ENCODE measurements around the gene POLR2L. TPM values are rescaled to one million over a fixed set of nuclear protein-coding genes. Genes with fewer than 3 reads are reported as not detected.

POLR2L gene
- total and polyA plus RNA-seq, 4 donors, result 57.5 to 152 (median 105) TPM

- Histone ChIP-seq H3K36me3 (ENCODE audit: control insufficient read depth in 1 of 2, insufficient read depth in 2 of 2, low read length in 1 of 2) (peaks cover 0 to 6% of the 10 kb centered on the region in 2 donors), H3K27ac (ENCODE audit: low read depth in 1 of 2, low read length in 2 of 2) (no peak overlapping the region), H3K4me1 (ENCODE audit: control insufficient read depth in 1 of 2, insufficient read depth in 2 of 2, low read length in 2 of 2) (no peaks in the 10 kb centered on the region), H3K9me3 (ENCODE audit: control insufficient read depth, low read length) (no peaks in the 10 kb centered on the region), H3K4me3 (ENCODE audit: low read length in 2 of 2) (no peak overlapping the region), H3K27me3 (ENCODE audit: control insufficient read depth in 1 of 2, insufficient read depth in 2 of 2, low read length in 1 of 2) (no peaks in the 10 kb centered on the region)
- 74 to 77% methylated on average over 21 of the region's 21 CpGs for WGBS, 2 donors
- DNase-seq, result no peak
- no peak for ATAC-seq (ENCODE audit: low FRiP score)
- intact Hi-C loops (cut with DNase I), result no loop called here
Measured at GRCh38 chr11:828506-829175, 13.7 kb downstream of the POLR2L start.

GRCh38 chr11:827897-828192 lies 14.5 kb downstream of the POLR2L start, which contains the start of gene CRACR2B:
CRACR2B (plus strand) TSS chr11:827919; CDS start chr11:828608, 689 bp downstream.
- Histone ChIP-seq H3K27ac (ENCODE audit: low read depth in 1 of 2, low read length in 2 of 2) (no peak within 1 kb of the TSS), H3K4me3 (ENCODE audit: low read length in 2 of 2) (no peak within 1 kb of the TSS), H3K27me3 (ENCODE audit: control insufficient read depth in 1 of 2, insufficient read depth in 2 of 2, low read length in 1 of 2) (no peaks in the 10 kb centered on the region), H3K4me1 (ENCODE audit: control insufficient read depth in 1 of 2, insufficient read depth in 2 of 2, low read length in 2 of 2) (no peaks in the 10 kb centered on the region), H3K9me3 (ENCODE audit: control insufficient read depth, low read length) (no peaks in the 10 kb centered on the region), H3K36me3 (ENCODE audit: control insufficient read depth in 1 of 2, insufficient read depth in 2 of 2, low read length in 1 of 2) (peaks cover 0 to 6% of the 10 kb centered on the region in 2 donors)
- WGBS, 2 donors, result 77 to 78% methylated on average over 5 of the region's 5 CpGs
- intact Hi-C loops (cut with DNase I), result no loop called here
- ATAC-seq (ENCODE audit: low FRiP score), result no peak
- DNase-seq, result no peak

GRCh38 chr11:827146-827896 lies 15.0 kb downstream of the POLR2L start:
- ATAC-seq (ENCODE audit: low FRiP score), result no peak
- H3K4me1 ChIP-seq (ENCODE audit: control insufficient read depth in 1 of 2, insufficient read depth in 2 of 2, low read length in 2 of 2), result no peaks in the 10 kb centered on the region
- whole genome bisulfite sequencing, 2 donors, result 10 to 12% methylated on average over 52 to 66 of the region's 66 CpGs
- H3K27ac ChIP-seq (ENCODE audit: low read depth in 1 of 2, low read length in 2 of 2), result no peak overlapping the region
- no peaks in the 10 kb centered on the region for H3K27me3 ChIP-seq (ENCODE audit: control insufficient read depth in 1 of 2, insufficient read depth in 2 of 2, low read length in 1 of 2)
- no peak for DNase-seq
- no peaks in the 10 kb centered on the region for H3K9me3 ChIP-seq (ENCODE audit: control insufficient read depth, low read length)
- no peak overlapping the region for H3K4me3 ChIP-seq (ENCODE audit: low read length in 2 of 2)
- peaks cover 0 to 6% of the 10 kb centered on the region in 2 donors for H3K36me3 ChIP-seq (ENCODE audit: control insufficient read depth in 1 of 2, insufficient read depth in 2 of 2, low read length in 1 of 2)
- intact Hi-C loops (cut with DNase I), result no loop called here

- no peak for ATAC-seq (ENCODE audit: low FRiP score)
Measured at GRCh38 chr11:826836-827145, 15.5 kb downstream of the POLR2L start.

GRCh38 chr11:826227-826621 lies 16.1 kb downstream of the POLR2L start:
- no peak for ATAC-seq (ENCODE audit: low FRiP score)
- Histone ChIP-seq H3K4me3 (ENCODE audit: low read length in 2 of 2) (no peak overlapping the region), H3K4me1 (ENCODE audit: control insufficient read depth in 1 of 2, insufficient read depth in 2 of 2, low read length in 2 of 2) (no peaks in the 10 kb centered on the region), H3K9me3 (ENCODE audit: control insufficient read depth, low read length) (no peaks in the 10 kb centered on the region), H3K36me3 (ENCODE audit: control insufficient read depth in 1 of 2, insufficient read depth in 2 of 2, low read length in 1 of 2) (peaks cover 0 to 6% of the 10 kb centered on the region in 2 donors), H3K27ac (ENCODE audit: low read depth in 1 of 2, low read length in 2 of 2) (no peak overlapping the region), H3K27me3 (ENCODE audit: control insufficient read depth in 1 of 2, insufficient read depth in 2 of 2, low read length in 1 of 2) (no peaks in the 10 kb centered on the region)
- intact Hi-C loops (cut with DNase I), result no loop called here
- WGBS, 2 donors, result 80 to 93% methylated on average over 9 of the region's 9 CpGs
- no peak for DNase-seq

More at GRCh38 chr11:826836-827145, 15.5 kb downstream of the POLR2L start:
- Histone ChIP-seq H3K4me3 (ENCODE audit: low read length in 2 of 2) (no peak overlapping the region), H3K36me3 (ENCODE audit: control insufficient read depth in 1 of 2, insufficient read depth in 2 of 2, low read length in 1 of 2) (peaks cover 0 to 6% of the 10 kb centered on the region in 2 donors), H3K27me3 (ENCODE audit: control insufficient read depth in 1 of 2, insufficient read depth in 2 of 2, low read length in 1 of 2) (no peaks in the 10 kb centered on the region), H3K27ac (ENCODE audit: low read depth in 1 of 2, low read length in 2 of 2) (no peak overlapping the region), H3K9me3 (ENCODE audit: control insufficient read depth, low read length) (no peaks in the 10 kb centered on the region), H3K4me1 (ENCODE audit: control insufficient read depth in 1 of 2, insufficient read depth in 2 of 2, low read length in 2 of 2) (no peaks in the 10 kb centered on the region)
- WGBS, 2 donors, result 1 to 2% methylated on average over 22 of the region's 22 CpGs
- intact Hi-C loops (cut with DNase I), result no loop called here
- no peak for DNase-seq

- H3K4me3 ChIP-seq (ENCODE audit: low read length in 2 of 2), result no peak overlapping the region
- no peaks in the 10 kb centered on the region for H3K27me3 ChIP-seq (ENCODE audit: control insufficient read depth in 1 of 2, insufficient read depth in 2 of 2, low read length in 1 of 2)
- peaks cover 0 to 6% of the 10 kb centered on the region in 2 donors for H3K36me3 ChIP-seq (ENCODE audit: control insufficient read depth in 1 of 2, insufficient read depth in 2 of 2, low read length in 1 of 2)
- H3K27ac ChIP-seq (ENCODE audit: low read depth in 1 of 2, low read length in 2 of 2), result no peak overlapping the region
- no peaks in the 10 kb centered on the region for H3K9me3 ChIP-seq (ENCODE audit: control insufficient read depth, low read length)
- no peak for DNase-seq
- 67 to 69% methylated on average over 11 to 12 of the region's 12 CpGs for WGBS, 2 donors
- H3K4me1 ChIP-seq (ENCODE audit: control insufficient read depth in 1 of 2, insufficient read depth in 2 of 2, low read length in 2 of 2), result no peaks in the 10 kb centered on the region
- intact Hi-C loops (cut with DNase I), result no loop called here
- no peak for ATAC-seq (ENCODE audit: low FRiP score)
Measured at GRCh38 chr11:825366-826226, 16.7 kb downstream of the POLR2L start.

- ATAC-seq (ENCODE audit: low FRiP score) (no peak), DNase-seq (no peak)
- H3K27ac ChIP-seq (ENCODE audit: low read depth in 1 of 2, low read length in 2 of 2), result no peak overlapping the region
- no peaks in the 10 kb centered on the region for H3K27me3 ChIP-seq (ENCODE audit: control insufficient read depth in 1 of 2, insufficient read depth in 2 of 2, low read length in 1 of 2)
- H3K9me3 ChIP-seq (ENCODE audit: control insufficient read depth, low read length), result no peaks in the 10 kb centered on the region
- H3K4me3 ChIP-seq (ENCODE audit: low read length in 2 of 2), result no peak overlapping the region
- 81% methylated on average over 11 of the region's 11 CpGs for WGBS, 2 donors
- intact Hi-C loops (cut with DNase I), result no loop called here
- no peaks in the 10 kb centered on the region for H3K4me1 ChIP-seq (ENCODE audit: control insufficient read depth in 1 of 2, insufficient read depth in 2 of 2, low read length in 2 of 2)
- peaks cover 0 to 6% of the 10 kb centered on the region in 2 donors for H3K36me3 ChIP-seq (ENCODE audit: control insufficient read depth in 1 of 2, insufficient read depth in 2 of 2, low read length in 1 of 2)
Measured at GRCh38 chr11:824942-825341, 17.4 kb downstream of the POLR2L start.

- WGBS, 2 donors, result 76 to 78% methylated on average over 57 to 59 of the region's 59 CpGs
- intact Hi-C loops (cut with DNase I), result no loop called here
- Histone ChIP-seq H3K27me3 (ENCODE audit: control insufficient read depth in 1 of 2, insufficient read depth in 2 of 2, low read length in 1 of 2) (no peaks in the 10 kb centered on the region), H3K4me1 (ENCODE audit: control insufficient read depth in 1 of 2, insufficient read depth in 2 of 2, low read length in 2 of 2) (no peaks in the 10 kb centered on the region), H3K9me3 (ENCODE audit: control insufficient read depth, low read length) (no peaks in the 10 kb centered on the region), H3K36me3 (ENCODE audit: control insufficient read depth in 1 of 2, insufficient read depth in 2 of 2, low read length in 1 of 2) (peaks cover 0 to 6% of the 10 kb centered on the region in 2 donors), H3K4me3 (ENCODE audit: low read length in 2 of 2) (no peak overlapping the region), H3K27ac (ENCODE audit: low read depth in 1 of 2, low read length in 2 of 2) (no peak overlapping the region)
- ATAC-seq (ENCODE audit: low FRiP score) (no peak), DNase-seq (no peak)
Measured at GRCh38 chr11:824292-824880, 17.9 kb downstream of the POLR2L start.

All from aorta (tissue), 5 donors.